GM12878 (cell line): ENCODE data around the gene USP9X. TPM values are rescaled to one million over a fixed set of nuclear protein-coding genes. Genes with fewer than 3 reads are reported as not detected.
"Not testable (repeated sequence)": the region's sequence is repeated elsewhere in the genome, so short reads cannot be mapped to it uniquely, and the experiment has no call there.

Source experiments
- ATAC-seq: fragments of 200-7000 bp; cut with Tn5 transposase; 3 replicates; pipeline ENCODE4 v1.9.1; 2020; ENCODE audit warnings: mild to moderate bottlenecking, moderate library complexity
- BruUV-seq: library from RNA; stranded (reverse); fragments of 400-500 nt; replicated peaks from 2 replicates; lab custom pipeline; 2021; lab: Mats Ljungman, UMichigan
- CTCF ChIA-PET: fragments of 300-600 bp; sonication (Branson Sonifier 250); formaldehyde crosslinking; extraction: SDS; loops from one replicate; lab custom pipeline; 2021; ENCODE audit warnings: inconsistent platforms; lab: Yijun Ruan, JAX
- POLR2A ChIA-PET: fragments of 350-600 bp; formaldehyde crosslinking; extraction: SDS; loops from one replicate; lab custom pipeline; 2021; ENCODE audit warnings: inconsistent platforms; lab: Charles Lee
- RAD21 ChIA-PET: fragments of 300-600 bp; sonication (Branson Sonifier 250); formaldehyde crosslinking; loops from one replicate; lab custom pipeline; 2023; ENCODE audit warnings: antibody characterized with exemption; ENCODE audit not compliant: unreplicated experiment; lab: Charles Lee
- SMC1A ChIA-PET: fragments of 300-600 bp; sonication (Branson Sonifier 250); formaldehyde crosslinking; loops from one replicate; lab custom pipeline; 2023; ENCODE audit not compliant: unreplicated experiment, uncharacterized antibody; lab: Charles Lee
- DNase-seq: peaks from one replicate; pipeline ENCODE4 v3.0.0-alpha.2; 2011; ENCODE audit warnings: low read depth, low spot score
- FAIRE-seq: peaks from 3 replicates; lab custom pipeline; 2011; peaks lifted over from hg19 to GRCh38; lab: Jason Lieb, UNC
- H2AFZ ChIP-seq: 2 replicates; pipeline ENCODE4 v1.6.0; 2011; ENCODE audit warnings: low read depth, low read length, control low read depth; ENCODE audit not compliant: control insufficient read depth
- H3K27ac ChIP-seq: 2 replicates; pipeline ENCODE4 v1.5.1; 2011; ENCODE audit warnings: control low read depth; ENCODE audit not compliant: control insufficient read depth, insufficient read depth
- H3K27me3 ChIP-seq, 2 experiments: replicated peaks in 1 of 2; 2 replicates each; pipeline versions ENCODE4 v1.6.0 to v1.6.1; 2011; ENCODE audit warnings: low read length in 1 of 2; ENCODE audit not compliant: control insufficient read depth in 2 of 2, insufficient read depth in 2 of 2
- H3K36me3 ChIP-seq, 2 experiments: 2 replicates each; pipeline ENCODE4 v1.5.1; 2011; ENCODE audit warnings: low read length in 1 of 2; ENCODE audit not compliant: control insufficient read depth in 2 of 2, insufficient read depth in 2 of 2
- H3K4me1 ChIP-seq: 2 replicates; pipeline ENCODE4 v1.6.1; 2011; ENCODE audit warnings: mild to moderate bottlenecking, low read length, moderate library complexity, mixed read lengths; ENCODE audit not compliant: control insufficient read depth, insufficient read depth
- H3K4me2 ChIP-seq: 2 replicates; pipeline ENCODE4 v1.6.0; 2011; ENCODE audit warnings: control low read depth; ENCODE audit not compliant: control insufficient read depth, insufficient read depth
- H3K4me3 ChIP-seq: fragments of 200-600 bp; sonication (generic); 2 replicates; pipeline ENCODE4 v1.5.1; 2016
- H3K79me2 ChIP-seq: 2 replicates; pipeline ENCODE4 v1.6.0; 2011; ENCODE audit warnings: low read length; ENCODE audit not compliant: control insufficient read depth, insufficient read depth
- H3K9ac ChIP-seq: 2 replicates; pipeline ENCODE4 v1.8.0; 2011; ENCODE audit warnings: low read length, control low read depth, mixed read lengths; ENCODE audit not compliant: control insufficient read depth, insufficient read depth
- H3K9me3 ChIP-seq: replicated peaks from 3 replicates; pipeline ENCODE4 v1.5.1; 2011; ENCODE audit warnings: mild to moderate bottlenecking, low read length; ENCODE audit not compliant: control insufficient read depth, insufficient read depth
- H4K20me1 ChIP-seq: 2 replicates; pipeline ENCODE4 v1.6.0; 2011; ENCODE audit not compliant: control insufficient read depth, insufficient read depth
- BACH1 ChIP-seq: fragments of 450-650 bp; IDR thresholded peaks from 2 replicates; pipeline ENCODE4 v1.6.1; 2017; ENCODE audit warnings: mild to moderate bottlenecking, borderline replicate concordance
- BRCA1 ChIP-seq: IDR thresholded peaks from 2 replicates; pipeline ENCODE4 v1.6.1; 2011; ENCODE audit warnings: low read depth, low read length, improper control_type of control experiment
- IKZF2 ChIP-seq, 2 experiments: fragments of 450-650 bp; IDR thresholded peaks; 2 replicates each; pipeline ENCODE4 v1.6.1; 2017; ENCODE audit warnings: mild to moderate bottlenecking in 2 of 2, moderate library complexity in 2 of 2
- LARP7 ChIP-seq: fragments of 450-650 bp; IDR thresholded peaks from 2 replicates; pipeline ENCODE4 v1.6.1; 2017; ENCODE audit warnings: mild to moderate bottlenecking
- NFYA ChIP-seq: IDR thresholded peaks from 2 replicates; pipeline ENCODE4 v1.6.1; 2011; ENCODE audit warnings: low read depth, mild to moderate bottlenecking, low read length, improper control_type of control experiment, borderline replicate concordance
- SMAD5 ChIP-seq: IDR thresholded peaks from 2 replicates; pipeline ENCODE4 v1.6.1; 2016; ENCODE audit warnings: antibody characterized with exemption, low read depth
- SREBF2 ChIP-seq: IDR thresholded peaks from 2 replicates; pipeline ENCODE4 v1.6.1; 2012; ENCODE audit warnings: mild to moderate bottlenecking, low read length
- ZSCAN29 ChIP-seq: fragments of 450-650 bp; IDR thresholded peaks from 2 replicates; pipeline ENCODE4 v1.6.1; 2017; ENCODE audit warnings: mild to moderate bottlenecking, moderate library complexity
- WGBS: methylation state at CpG from one replicate; pipeline ENCODE4 v1.1.6; 2016; ENCODE audit warnings: low lambda C conversion rate; ENCODE audit not compliant: insufficient replicate concordance, insufficient coverage; ENCODE audit errors: missing lambda C conversion rate; 5-methylcytosine and 5-hydroxymethylcytosine counted together
- in situ Hi-C: fragments of 300-500 bp; cut with MboI; formaldehyde crosslinking; loops from 9 replicates; pipeline ENCODE4 v1.14.3; 2018; ENCODE audit warnings: mixed read lengths
- intact Hi-C: fragments of 100-400 bp; cut with micrococcal nuclease; formaldehyde crosslinking; loops from one replicate; pipeline ENCODE4 v1.14.2; 2022; ENCODE audit not compliant: unreplicated experiment
- polyA plus RNA-seq, 11 experiments: library from polyadenylated mRNA; depleted of rRNA in 4 of 11; unstranded in 6 of 11; stranded (reverse) in 5 of 11; fragments of >200 nt; fragmentation: Nextera tagmentation in 4 of 11; fragmentation: Illumina TruSeq in 1 of 11; extraction: Ambion mirVana in 4 of 11; extraction: Trizol in 1 of 11; gene quantifications; 1 replicate in 1 of 11; 2 replicates in 10 of 11; pipeline versions ENCODE4 v1.2.1 to v1.2.3, GENCODE V29; 2011 to 2016; ENCODE audit warnings: inconsistent platforms in 2 of 11, missing spikeins in 2 of 11, low read depth in 1 of 11
- total RNA-seq, 4 experiments: library from RNA; depleted of rRNA in 3 of 4; stranded (reverse); fragments of >200 nt in 3 of 4; fragmentation: Illumina TruSeq in 1 of 4; extraction: Trizol in 1 of 4; gene quantifications; 2 replicates each; pipeline versions ENCODE4 v1.2.1 to v1.2.3, GENCODE V29; 2013 to 2021
- TF ChIP-seq, protein P1 (sequence below): fragments of 450-650 bp; conservative IDR thresholded peaks from 2 replicates; pipeline ENCODE4 v1.6.1; 2017; ENCODE audit warnings: mild to moderate bottlenecking, moderate library complexity
- TF ChIP-seq, protein P2 (sequence below): IDR thresholded peaks from 2 replicates; pipeline ENCODE4 v1.6.1; 2012; ENCODE audit warnings: low read depth, low read length, improper control_type of control experiment
- TF ChIP-seq, protein P3 (sequence below): fragments of 450-650 bp; IDR thresholded peaks from 2 replicates; pipeline ENCODE4 v1.6.1; 2018; ENCODE audit warnings: borderline replicate concordance, mild to moderate bottlenecking; ENCODE audit not compliant: partially characterized antibody

Gene USP9X
- total and polyA plus RNA-seq, 10 of the 15 experiments (the other 5 are each of a cell fraction or from before 2014, with no cell fraction given): 9.3 to 61.6 (median 31.7) TPM

DNA sequence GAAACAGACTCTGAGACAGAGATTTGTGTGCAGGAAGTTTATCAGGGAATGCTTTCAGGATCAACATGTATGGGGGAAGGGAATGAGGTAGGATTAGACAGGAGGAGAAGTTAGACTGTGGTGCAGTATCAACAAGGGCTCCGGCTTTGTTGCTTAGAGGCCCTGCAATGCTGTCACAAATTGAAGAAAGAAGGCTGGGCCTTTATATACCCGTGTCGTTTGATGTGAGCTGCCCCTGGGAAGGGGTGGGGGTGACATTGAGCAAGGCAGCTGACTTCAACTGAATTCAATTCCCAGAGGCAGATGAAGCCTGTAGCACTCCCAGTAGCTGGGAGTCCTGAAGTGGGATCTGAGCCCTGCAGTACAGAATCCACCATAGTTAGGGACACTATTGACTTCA, 29.5 kb upstream of the USP9X start:
- 43% methylated on average over 3 of the region's 3 CpGs for WGBS

DNA sequence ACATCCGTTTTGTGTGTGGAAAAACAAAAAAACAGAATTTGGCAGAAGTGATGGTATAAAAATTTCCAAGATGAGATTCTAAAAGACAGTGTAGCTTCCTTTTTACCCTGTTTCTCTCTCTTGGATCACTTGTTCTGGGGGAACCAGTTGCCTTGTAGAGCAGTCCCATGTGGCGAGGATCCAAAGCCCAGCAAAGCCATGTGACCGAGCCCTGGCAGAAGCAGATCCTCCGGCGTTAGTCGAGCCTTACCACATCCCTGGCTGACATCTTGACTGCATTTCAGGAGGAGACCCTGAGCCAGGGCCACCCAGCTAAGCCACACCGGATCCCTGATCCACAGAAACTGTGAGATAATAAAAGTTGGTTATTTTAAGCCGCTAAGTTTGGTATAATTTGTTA, 22.0 kb upstream of the USP9X start:
- H3K36me3 ChIP-seq, H3K27ac ChIP-seq, H3K4me1 ChIP-seq, ATAC-seq, H4K20me1 ChIP-seq, H3K9me3 ChIP-seq, CTCF ChIA-PET, H3K27me3 ChIP-seq, H3K9ac ChIP-seq, intact Hi-C loops, DNase-seq, BruUV-seq, H3K4me2 ChIP-seq, SMC1A ChIA-PET, H3K4me3 ChIP-seq, FAIRE-seq, H2AFZ ChIP-seq, RAD21 ChIA-PET, in situ Hi-C loops, POLR2A ChIA-PET, H3K79me2 ChIP-seq: not testable (repeated sequence)
- 60% methylated on average over 8 of the region's 8 CpGs for WGBS

More for the DNA sequence above, 29.5 kb upstream of the USP9X start:
- ATAC-seq (no peak), FAIRE-seq (no peak), DNase-seq (no peak)
- intact Hi-C loops (no loop called here), in situ Hi-C loops (no loop called here)
- Histone ChIP-seq H3K9me3 (no peaks in the 10 kb centered on the region), H4K20me1 (no peaks in the 10 kb centered on the region), H3K36me3 (no peaks in the 10 kb centered on the region), H3K4me1 (no peaks in the 10 kb centered on the region), H3K27me3 (no peaks in the 10 kb centered on the region), H3K27ac (no peak overlapping the region), H2AFZ (no peak overlapping the region), H3K4me2 (no peak overlapping the region), H3K4me3 (no peak overlapping the region), H3K9ac (no peak overlapping the region), H3K79me2 (no peaks in the 10 kb centered on the region)
- CTCF ChIA-PET: no interaction called here
- BruUV-seq: no TSS peak
- RAD21 ChIA-PET: no interaction called here
- no peak for TF ChIP-seq BACH1
- TF ChIP-seq, protein P1, sequence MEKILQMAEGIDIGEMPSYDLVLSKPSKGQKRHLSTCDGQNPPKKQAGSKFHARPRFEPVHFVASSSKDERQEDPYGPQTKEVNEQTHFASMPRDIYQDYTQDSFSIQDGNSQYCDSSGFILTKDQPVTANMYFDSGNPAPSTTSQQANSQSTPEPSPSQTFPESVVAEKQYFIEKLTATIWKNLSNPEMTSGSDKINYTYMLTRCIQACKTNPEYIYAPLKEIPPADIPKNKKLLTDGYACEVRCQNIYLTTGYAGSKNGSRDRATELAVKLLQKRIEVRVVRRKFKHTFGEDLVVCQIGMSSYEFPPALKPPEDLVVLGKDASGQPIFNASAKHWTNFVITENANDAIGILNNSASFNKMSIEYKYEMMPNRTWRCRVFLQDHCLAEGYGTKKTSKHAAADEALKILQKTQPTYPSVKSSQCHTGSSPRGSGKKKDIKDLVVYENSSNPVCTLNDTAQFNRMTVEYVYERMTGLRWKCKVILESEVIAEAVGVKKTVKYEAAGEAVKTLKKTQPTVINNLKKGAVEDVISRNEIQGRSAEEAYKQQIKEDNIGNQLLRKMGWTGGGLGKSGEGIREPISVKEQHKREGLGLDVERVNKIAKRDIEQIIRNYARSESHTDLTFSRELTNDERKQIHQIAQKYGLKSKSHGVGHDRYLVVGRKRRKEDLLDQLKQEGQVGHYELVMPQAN: no peak
- TF ChIP-seq, protein P2, sequence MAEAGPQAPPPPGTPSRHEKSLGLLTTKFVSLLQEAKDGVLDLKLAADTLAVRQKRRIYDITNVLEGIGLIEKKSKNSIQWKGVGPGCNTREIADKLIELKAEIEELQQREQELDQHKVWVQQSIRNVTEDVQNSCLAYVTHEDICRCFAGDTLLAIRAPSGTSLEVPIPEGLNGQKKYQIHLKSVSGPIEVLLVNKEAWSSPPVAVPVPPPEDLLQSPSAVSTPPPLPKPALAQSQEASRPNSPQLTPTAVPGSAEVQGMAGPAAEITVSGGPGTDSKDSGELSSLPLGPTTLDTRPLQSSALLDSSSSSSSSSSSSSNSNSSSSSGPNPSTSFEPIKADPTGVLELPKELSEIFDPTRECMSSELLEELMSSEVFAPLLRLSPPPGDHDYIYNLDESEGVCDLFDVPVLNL: no peak
- no peak for TF ChIP-seq LARP7
- TF ChIP-seq NFYA: no peak
- TF ChIP-seq, protein P3, sequence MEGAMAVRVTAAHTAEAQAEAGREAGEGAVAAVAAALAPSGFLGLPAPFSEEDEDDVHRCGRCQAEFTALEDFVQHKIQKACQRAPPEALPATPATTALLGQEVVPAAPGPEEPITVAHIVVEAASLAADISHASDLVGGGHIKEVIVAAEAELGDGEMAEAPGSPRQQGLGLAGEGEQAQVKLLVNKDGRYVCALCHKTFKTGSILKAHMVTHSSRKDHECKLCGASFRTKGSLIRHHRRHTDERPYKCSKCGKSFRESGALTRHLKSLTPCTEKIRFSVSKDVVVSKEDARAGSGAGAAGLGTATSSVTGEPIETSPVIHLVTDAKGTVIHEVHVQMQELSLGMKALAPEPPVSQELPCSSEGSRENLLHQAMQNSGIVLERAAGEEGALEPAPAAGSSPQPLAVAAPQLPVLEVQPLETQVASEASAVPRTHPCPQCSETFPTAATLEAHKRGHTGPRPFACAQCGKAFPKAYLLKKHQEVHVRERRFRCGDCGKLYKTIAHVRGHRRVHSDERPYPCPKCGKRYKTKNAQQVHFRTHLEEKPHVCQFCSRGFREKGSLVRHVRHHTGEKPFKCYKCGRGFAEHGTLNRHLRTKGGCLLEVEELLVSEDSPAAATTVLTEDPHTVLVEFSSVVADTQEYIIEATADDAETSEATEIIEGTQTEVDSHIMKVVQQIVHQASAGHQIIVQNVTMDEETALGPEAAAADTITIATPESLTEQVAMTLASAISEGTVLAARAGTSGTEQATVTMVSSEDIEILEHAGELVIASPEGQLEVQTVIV: no peak
- TF ChIP-seq IKZF2 (IDR thresholded peaks at IDR 0.05): no peak
- no peak for TF ChIP-seq ZSCAN29
- TF ChIP-seq SREBF2: no peak
- TF ChIP-seq BRCA1: no peak
- no peak for TF ChIP-seq SMAD5
- POLR2A ChIA-PET: no interaction called here
- SMC1A ChIA-PET: no interaction called here
